GM19324 (cell line): ENCODE results near the gene GALNT1.

Experiments
- ATAC-seq: cut with Tn5 transposase; IDR thresholded peaks from one replicate; pipeline ENCODE4 v1.9.1; 2021; ENCODE audit warnings: mild to moderate bottlenecking, moderate library complexity; ENCODE audit not compliant: unreplicated experiment, low FRiP score

Gene GALNT1

GRCh38 chr18:35616664-35617423 lies 35.3 kb downstream of the GALNT1 start:
- ATAC-seq, result peak; percentile 97

- ATAC-seq, result no peak
Observed at GRCh38 chr18:35617865-35618264, 36.3 kb downstream of the GALNT1 start.

- ATAC-seq, result no peak
Observed at GRCh38 chr18:35618289-35618688, 36.7 kb downstream of the GALNT1 start.

GRCh38 chr18:35618696-35619095 lies 37.2 kb downstream of the GALNT1 start:
- ATAC-seq, result no peak

GRCh38 chr18:35619464-35619863 lies 37.9 kb downstream of the GALNT1 start:
- ATAC-seq, result no peak

- no peak for ATAC-seq
Observed at GRCh38 chr18:35619941-35620340, 38.4 kb downstream of the GALNT1 start.

- no peak for ATAC-seq
Observed at GRCh38 chr18:35620765-35621164, 39.2 kb downstream of the GALNT1 start.

GRCh38 chr18:35623255-35623654 lies 41.7 kb downstream of the GALNT1 start:
- no peak for ATAC-seq

- ATAC-seq, result no peak
Observed at GRCh38 chr18:35624146-35624545, 42.6 kb downstream of the GALNT1 start.

- ATAC-seq, result no peak
Observed at GRCh38 chr18:35625232-35625631, 43.7 kb downstream of the GALNT1 start.

GRCh38 chr18:35633761-35634160 lies 52.2 kb downstream of the GALNT1 start:
- ATAC-seq, result no peak

GRCh38 chr18:35634323-35634722 lies 52.8 kb downstream of the GALNT1 start:
- no peak for ATAC-seq

- no peak for ATAC-seq
Observed at GRCh38 chr18:35635170-35635569, 53.6 kb downstream of the GALNT1 start.

- ATAC-seq, result no peak
Observed at GRCh38 chr18:35637227-35637626, 55.7 kb downstream of the GALNT1 start.

GRCh38 chr18:35639296-35639695 lies 57.8 kb downstream of the GALNT1 start:
- no peak for ATAC-seq

- no peak for ATAC-seq
Observed at GRCh38 chr18:35641467-35641866, 59.9 kb downstream of the GALNT1 start.

- no peak for ATAC-seq
Observed at GRCh38 chr18:35641916-35642315, 60.4 kb downstream of the GALNT1 start.

GRCh38 chr18:35642802-35643201 lies 61.3 kb downstream of the GALNT1 start:
- no peak for ATAC-seq

- no peak for ATAC-seq
Observed at GRCh38 chr18:35646449-35646848, 64.9 kb downstream of the GALNT1 start.

- ATAC-seq, result no peak
Observed at GRCh38 chr18:35653392-35654135, 72.0 kb downstream of the GALNT1 start.

GRCh38 chr18:35658112-35658511 lies 76.6 kb downstream of the GALNT1 start:
- no peak for ATAC-seq
